ENCODE results near the gene PCSK5. TPM values are rescaled to one million over a fixed set of nuclear protein-coding genes. Genes with fewer than 3 reads are reported as not detected.
"Not testable (repeated sequence)": the region's sequence is repeated elsewhere in the genome, so short reads cannot be mapped to it uniquely, and the experiment has no call there.

PCSK5 gene
- total and polyA plus RNA-seq, 2 of the 8 experiments (the other 6 are each of a cell fraction or from before 2014, with no cell fraction given) = 5.5 to 10.7 TPM

DNA sequence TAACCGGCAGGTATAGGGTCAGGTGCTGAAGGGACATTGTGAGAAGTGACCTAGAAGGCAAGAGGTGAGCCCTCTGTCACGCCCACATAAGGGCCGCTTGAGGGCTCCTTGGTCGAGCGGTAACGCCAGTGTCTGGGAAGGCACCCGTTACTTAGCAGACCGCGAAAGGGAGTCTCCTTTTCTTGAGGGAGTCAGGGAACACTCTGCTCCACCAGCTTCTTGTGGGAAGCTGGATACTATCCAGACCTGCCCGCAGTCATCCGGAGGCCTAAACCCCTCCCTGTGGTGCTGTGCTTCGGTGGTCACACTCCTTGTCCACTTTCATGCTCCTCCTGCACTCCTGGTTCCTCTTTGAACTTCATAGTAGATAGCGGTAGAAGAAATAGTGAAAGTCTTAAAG, 429.0 kb downstream of the PCSK5 start:
- H4K5ac ChIP-seq (ENCODE audit: insufficient read length, low read depth, low read length); H3K4me2 ChIP-seq (ENCODE audit: insufficient read depth in 1 of 2, low read depth in 2 of 2, low read length in 2 of 2); FAIRE-seq; H2BK20ac ChIP-seq (ENCODE audit: low read length); DNase-seq (ENCODE audit: low read depth in 1 of 2, low spot score in 2 of 2); H3K9me3 ChIP-seq (ENCODE audit: insufficient read depth in 2 of 2, low read depth in 1 of 2, low read length in 1 of 2); H3K56ac ChIP-seq (replicated peaks; ENCODE audit: insufficient read length, low read depth, low read length); CTCF ChIA-PET (ENCODE audit: partially characterized antibody); H2AFZ ChIP-seq (ENCODE audit: low read length); H3K9ac ChIP-seq (replicated peaks in 1 of 4; ENCODE audit: extremely low read depth in 1 of 4, low read depth in 3 of 4, low read length in 3 of 4); H4K20me1 ChIP-seq (replicated peaks in 1 of 2; ENCODE audit: control insufficient read depth in 1 of 2, insufficient read depth in 2 of 2, low read length in 2 of 2); H2BK12ac ChIP-seq (ENCODE audit: low read depth, low read length); H3K79me2 ChIP-seq (ENCODE audit: control insufficient read depth in 1 of 2, insufficient read depth in 2 of 2, low read length in 2 of 2); H4K91ac ChIP-seq (replicated peaks; ENCODE audit: insufficient read length, low read length); H3K27me3 ChIP-seq (replicated peaks in 1 of 4; ENCODE audit: control insufficient read depth in 3 of 4, extremely low read depth in 1 of 4, insufficient read depth in 3 of 4, low read length in 3 of 4); H3K23me2 ChIP-seq (ENCODE audit: low read depth, low read length); H3K18ac ChIP-seq (ENCODE audit: extremely low read depth, low read length); H3K23ac ChIP-seq (ENCODE audit: insufficient read length); H3K4ac ChIP-seq (replicated peaks; ENCODE audit: insufficient read length, low read depth, low read length); H2BK15ac ChIP-seq (ENCODE audit: low read length); H4K8ac ChIP-seq (ENCODE audit: extremely low read depth, insufficient read depth, low read length); H3K4me1 ChIP-seq (replicated peaks in 1 of 4; ENCODE audit: control insufficient read depth in 3 of 4, insufficient read depth in 4 of 4, low read length in 3 of 4); H3K36me3 ChIP-seq (ENCODE audit: control insufficient read depth in 2 of 4, insufficient read depth in 4 of 4, low read length in 3 of 4); H2BK120ac ChIP-seq (replicated peaks; ENCODE audit: low read depth, low read length); H3K4me3 ChIP-seq (ENCODE audit: extremely low read depth in 1 of 4, insufficient read depth in 2 of 4, low read depth in 3 of 4, low read length in 4 of 4); POLR2A ChIA-PET (ENCODE audit: partially characterized antibody); H3K79me1 ChIP-seq (ENCODE audit: low read depth, low read length); H2BK5ac ChIP-seq (ENCODE audit: low read depth, low read length); H3K27ac ChIP-seq (ENCODE audit: low read depth, low read length); H3K14ac ChIP-seq (ENCODE audit: insufficient read length); H2AK5ac ChIP-seq (ENCODE audit: low read depth, low read length): not testable (repeated sequence)
- 95% methylated on average over 13 of the region's 13 CpGs; no CpG with 5 or more reads in 1 of the 2 experiments for WGBS, 2 experiments (ENCODE audit: extremely low coverage in 1 of 2, insufficient coverage in 1 of 2, insufficient read length in 1 of 2, insufficient replicate concordance in 2 of 2, low coverage in 1 of 2, low lambda C conversion rate in 2 of 2, missing lambda C conversion rate in 1 of 2)
